ENCODE measurements around the gene CYTH1. TPM values are rescaled to one million over a fixed set of nuclear protein-coding genes. Genes with fewer than 3 reads are reported as not detected.

CYTH1 gene
- total RNA-seq, 1 experiment from 2014 or later: 40.3 TPM

GRCh38 chr17:78678711-78679110 is 103.4 kb downstream of the CYTH1 start:
- Histone ChIP-seq H3K9me3 (ENCODE audit: insufficient read depth, low read depth) (no peaks in the 10 kb centered on the region), H3K4me1 (replicated peaks; ENCODE audit: insufficient read depth) (peaks cover 24% of the 10 kb centered on the region), H4K20me1 (ENCODE audit: insufficient read depth) (no peaks in the 10 kb centered on the region), H3K36me3 (ENCODE audit: low read depth) (no peaks in the 10 kb centered on the region), H3K9me2 (ENCODE audit: insufficient read depth) (no peaks in the 10 kb centered on the region), H2AFZ (no peak overlapping the region), H3K27ac (no peak overlapping the region), H3K4me3 (no peak overlapping the region), H3K27me3 (ENCODE audit: insufficient read depth, low read depth) (no peaks in the 10 kb centered on the region), H3F3A (ENCODE audit: insufficient read depth, low read depth) (peaks cover 22% of the 10 kb centered on the region), H3K4me2 (no peak overlapping the region), H3K79me2 (ENCODE audit: low read depth) (no peaks in the 10 kb centered on the region)
- ChIA-PET POLR2A (ENCODE audit: unreplicated experiment) (no interaction called here), CTCF (no interaction called here)
- BruUV-seq (replicated peaks): no TSS peak
- intact Hi-C loops (cut with micrococcal nuclease; ENCODE audit: unreplicated experiment): no loop called here
- DNase-seq: no peak
- no peak for TF ChIP-seq CTCF (conservative IDR thresholded peaks at IDR 0.05)
- no peak for TF ChIP-seq EZH2 (IDR thresholded peaks at IDR 0.05; ENCODE audit: low read depth)

GRCh38 chr17:78678222-78678557 is 103.9 kb downstream of the CYTH1 start:
- Histone ChIP-seq H3K4me1 (replicated peaks; ENCODE audit: insufficient read depth) (peaks cover 24% of the 10 kb centered on the region), H3K27ac (no peak overlapping the region), H3K9me2 (ENCODE audit: insufficient read depth) (no peaks in the 10 kb centered on the region), H3K4me2 (no peak overlapping the region), H3K27me3 (ENCODE audit: insufficient read depth, low read depth) (no peaks in the 10 kb centered on the region), H3K36me3 (ENCODE audit: low read depth) (no peaks in the 10 kb centered on the region), H3F3A (ENCODE audit: insufficient read depth, low read depth) (peaks cover 20% of the 10 kb centered on the region), H2AFZ (no peak overlapping the region), H3K9me3 (ENCODE audit: insufficient read depth, low read depth) (no peaks in the 10 kb centered on the region), H4K20me1 (ENCODE audit: insufficient read depth) (no peaks in the 10 kb centered on the region), H3K4me3 (no peak overlapping the region), H3K79me2 (ENCODE audit: low read depth) (no peaks in the 10 kb centered on the region)
- no TSS peak for BruUV-seq (replicated peaks)
- TF ChIP-seq CTCF (conservative IDR thresholded peaks at IDR 0.05) (no peak), EZH2 (IDR thresholded peaks at IDR 0.05; ENCODE audit: low read depth) (no peak)
- POLR2A ChIA-PET (ENCODE audit: unreplicated experiment): no interaction called here
- intact Hi-C loops (cut with micrococcal nuclease; ENCODE audit: unreplicated experiment): no loop called here
- no peak for DNase-seq
- CTCF ChIA-PET: no interaction called here

- H3K4me3 ChIP-seq: no peak overlapping the region
- no peak overlapping the region for H3K4me2 ChIP-seq
- H3K9me2 ChIP-seq (ENCODE audit: insufficient read depth): no peaks in the 10 kb centered on the region
- no peak overlapping the region for H2AFZ ChIP-seq
- BruUV-seq (replicated peaks): no TSS peak
- ChIA-PET POLR2A (ENCODE audit: unreplicated experiment) (no interaction called here), CTCF (no interaction called here)
- no peaks in the 10 kb centered on the region for H3K9me3 ChIP-seq (ENCODE audit: insufficient read depth, low read depth)
- no peaks in the 10 kb centered on the region for H3K36me3 ChIP-seq (ENCODE audit: low read depth)
- no peaks in the 10 kb centered on the region for H3K79me2 ChIP-seq (ENCODE audit: low read depth)
- no peaks in the 10 kb centered on the region for H3K27me3 ChIP-seq (ENCODE audit: insufficient read depth, low read depth)
- TF ChIP-seq EZH2 (IDR thresholded peaks at IDR 0.05; ENCODE audit: low read depth) (no peak), CTCF (conservative IDR thresholded peaks at IDR 0.05) (no peak)
- H3K27ac ChIP-seq: no peak overlapping the region
- H3K4me1 ChIP-seq (replicated peaks; ENCODE audit: insufficient read depth): peaks cover 22% of the 10 kb centered on the region
- intact Hi-C loops (cut with micrococcal nuclease; ENCODE audit: unreplicated experiment): no loop called here
- DNase-seq: no peak
- no peaks in the 10 kb centered on the region for H4K20me1 ChIP-seq (ENCODE audit: insufficient read depth)
- H3F3A ChIP-seq (ENCODE audit: insufficient read depth, low read depth): peaks cover 17% of the 10 kb centered on the region
Measured at GRCh38 chr17:78677303-78678221, 104.5 kb downstream of the CYTH1 start.
